HepG2 (cell line): Measurements from ENCODE around the gene DSC2. TPM values are rescaled to one million over a fixed set of nuclear protein-coding genes. Genes with fewer than 3 reads are reported as not detected.

Experiments used
- ATAC-seq: fragments of 200-7000 bp; cut with Tn5 transposase; 3 replicates; pipeline ENCODE4 v1.9.1; 2020; ENCODE audit warnings: mild to moderate bottlenecking, moderate library complexity
- BruUV-seq: library from RNA; stranded (reverse); fragments of 400-500 nt; replicated peaks from 2 replicates; lab custom pipeline; 2021; lab: Mats Ljungman, UMichigan
- CTCF ChIA-PET: fragments of 300-600 bp; formaldehyde crosslinking; extraction: SDS; loops from one replicate; lab custom pipeline; 2021; ENCODE audit warnings: low total read pairs, inconsistent platforms, low intra/inter-chr PET ratio; lab: Yijun Ruan, JAX
- POLR2A ChIA-PET: fragments of 350-600 bp; sonication (Branson Sonifier 250); formaldehyde crosslinking; loops from one replicate; lab custom pipeline; 2020; ENCODE audit warnings: antibody characterized with exemption, inconsistent platforms; lab: Yijun Ruan, JAX
- DNase-seq: peaks from one replicate; pipeline ENCODE4 v3.0.0-alpha.2; 2015; ENCODE audit warnings: low spot score
- FAIRE-seq: peaks from 3 replicates; lab custom pipeline; 2011; peaks lifted over from hg19 to GRCh38; lab: Jason Lieb, UNC
- H2AFZ ChIP-seq: one replicate; pipeline ENCODE4 v1.6.1; 2011; ENCODE audit warnings: low read length, inconsistent platforms
- H3K27ac ChIP-seq: fragments of 300-600 bp; 3 replicates; pipeline ENCODE4 v1.8.0; 2011; ENCODE audit warnings: mixed run types, mild to moderate bottlenecking, mixed read lengths, low read length, inconsistent platforms; ENCODE audit not compliant: insufficient read depth; ENCODE audit errors: extremely low read length
- H3K27me3 ChIP-seq, 2 experiments: fragments of 200-600 bp in 1 of 2; 2 replicates in 1 of 2; 3 replicates in 1 of 2; pipeline versions ENCODE4 v1.6.0 to v1.8.0; 2011; ENCODE audit warnings: low read length in 2 of 2, mild to moderate bottlenecking in 2 of 2, moderate library complexity in 2 of 2, inconsistent platforms in 1 of 2; ENCODE audit not compliant: insufficient read depth in 2 of 2, control insufficient read depth in 1 of 2
- H3K36me3 ChIP-seq, 2 experiments: fragments of 200-600 bp in 1 of 2; replicated peaks in 1 of 2; 2 replicates in 1 of 2; 3 replicates in 1 of 2; pipeline versions ENCODE4 v1.5.1 to v1.8.0; 2011; ENCODE audit warnings: low read length in 2 of 2, inconsistent platforms in 1 of 2; ENCODE audit not compliant: insufficient read depth in 2 of 2, control insufficient read depth in 1 of 2
- H3K4me1 ChIP-seq: 2 replicates; pipeline ENCODE4 v1.5.1; 2012; ENCODE audit warnings: low read length, inconsistent platforms; ENCODE audit not compliant: insufficient read depth
- H3K4me2 ChIP-seq: 2 replicates; pipeline ENCODE4 v1.6.0; 2011; ENCODE audit warnings: low read depth, low read length, inconsistent platforms
- H3K4me3 ChIP-seq, 3 experiments: fragments of 200-600 bp in 1 of 3; sonication (generic), shearing (Covaris generic) in 1 of 3; replicated peaks in 1 of 3; 2 replicates each; pipeline ENCODE4 v1.5.1; 2011 to 2016; ENCODE audit warnings: low read length in 3 of 3, inconsistent platforms in 2 of 3, low read depth in 2 of 3, mild to moderate bottlenecking in 2 of 3, control low read depth in 1 of 3, mixed read lengths in 1 of 3; ENCODE audit not compliant: insufficient read depth in 1 of 3
- H3K79me2 ChIP-seq: one replicate; pipeline ENCODE4 v1.6.1; 2011; ENCODE audit warnings: low read length, inconsistent platforms; ENCODE audit not compliant: insufficient read depth
- H3K9ac ChIP-seq: 2 replicates; pipeline ENCODE4 v1.6.0; 2011; ENCODE audit warnings: mild to moderate bottlenecking, low read depth, low read length, inconsistent platforms; ENCODE audit not compliant: insufficient read depth
- H3K9me3 ChIP-seq: 2 replicates; pipeline ENCODE4 v1.5.1; 2012; ENCODE audit warnings: mild to moderate bottlenecking, low read length
- H4K20me1 ChIP-seq: 2 replicates; pipeline ENCODE4 v1.6.0; 2011; ENCODE audit warnings: inconsistent platforms, mild to moderate bottlenecking, low read length, moderate library complexity; ENCODE audit not compliant: insufficient read depth
- BRF2 ChIP-seq: sonication (generic); formaldehyde crosslinking; IDR thresholded peaks from 2 replicates; pipeline ENCODE4 v1.8.1; 2022; ENCODE audit warnings: mild to moderate bottlenecking, missing genetic modification reagents
- FOXC1 ChIP-seq: sonication (generic); formaldehyde crosslinking; IDR thresholded peaks from 2 replicates; pipeline ENCODE4 v1.8.0; 2022; ENCODE audit warnings: mild to moderate bottlenecking, missing genetic modification reagents, borderline replicate concordance
- JUND ChIP-seq: sonication (generic); formaldehyde crosslinking; IDR thresholded peaks from 2 replicates; pipeline ENCODE4 v1.8.0; 2022; ENCODE audit warnings: mild to moderate bottlenecking, missing genetic modification reagents
- KDM3A ChIP-seq: IDR thresholded peaks from 2 replicates; pipeline ENCODE4 v1.6.1; 2018; ENCODE audit warnings: low read depth, missing compliant biosample characterization
- MLLT10 ChIP-seq: sonication (generic); formaldehyde crosslinking; IDR thresholded peaks from 2 replicates; pipeline ENCODE4 v1.4.0; 2020; ENCODE audit warnings: missing genetic modification reagents
- MYC ChIP-seq: sonication (generic); formaldehyde crosslinking; IDR thresholded peaks from 2 replicates; pipeline ENCODE4 v1.9.0; 2021; ENCODE audit warnings: missing genetic modification reagents, borderline replicate concordance
- NPAS2 ChIP-seq: sonication (generic); formaldehyde crosslinking; IDR thresholded peaks from 2 replicates; pipeline ENCODE4 v1.8.0; 2022; ENCODE audit warnings: mild to moderate bottlenecking, missing genetic modification reagents, borderline replicate concordance
- POGZ ChIP-seq: sonication (generic); formaldehyde crosslinking; IDR thresholded peaks from 2 replicates; pipeline ENCODE4 v1.4.0; 2020; ENCODE audit warnings: mild to moderate bottlenecking, missing genetic modification reagents
- SAFB2 ChIP-seq: sonication (generic); formaldehyde crosslinking; IDR thresholded peaks from 2 replicates; pipeline ENCODE4 v1.5.1; 2020; ENCODE audit warnings: missing genetic modification reagents, low read depth, mild to moderate bottlenecking, borderline replicate concordance
- SIX1 ChIP-seq: sonication (generic); formaldehyde crosslinking; IDR thresholded peaks from 2 replicates; pipeline ENCODE4 v1.4.0; 2020; ENCODE audit warnings: missing genetic modification reagents, borderline replicate concordance
- THRA ChIP-seq: sonication (generic); formaldehyde crosslinking; IDR thresholded peaks from 2 replicates; pipeline ENCODE4 v1.4.0; 2020; ENCODE audit warnings: missing genetic modification reagents, borderline replicate concordance
- ZFP41 ChIP-seq: sonication (generic); formaldehyde crosslinking; IDR thresholded peaks from 2 replicates; pipeline ENCODE4 v1.4.0; 2020; ENCODE audit warnings: mild to moderate bottlenecking, missing genetic modification reagents, borderline replicate concordance
- ZFX ChIP-seq: sonication (generic); formaldehyde crosslinking; IDR thresholded peaks from 2 replicates; pipeline ENCODE4 v1.4.0; 2020; ENCODE audit warnings: mild to moderate bottlenecking, low read depth, missing genetic modification reagents, moderate library complexity
- ZNF10 ChIP-seq: sonication (generic); formaldehyde crosslinking; IDR thresholded peaks from 2 replicates; pipeline ENCODE4 v1.4.0; 2020; ENCODE audit warnings: mild to moderate bottlenecking, low read depth, missing genetic modification reagents, borderline replicate concordance
- ZNF326 ChIP-seq: sonication (generic); formaldehyde crosslinking; IDR thresholded peaks from 2 replicates; pipeline ENCODE4 v1.4.0; 2020; ENCODE audit warnings: missing genetic modification reagents, borderline replicate concordance
- ZNF883 ChIP-seq: sonication (generic); formaldehyde crosslinking; IDR thresholded peaks from 2 replicates; pipeline ENCODE4 v1.5.1; 2020; ENCODE audit warnings: mild to moderate bottlenecking, missing genetic modification reagents; ENCODE audit errors: not compliant biosample characterization
- ZZZ3 ChIP-seq: sonication (generic); formaldehyde crosslinking; IDR thresholded peaks from 2 replicates; pipeline ENCODE4 v1.4.0; 2020; ENCODE audit warnings: missing genetic modification reagents, mild to moderate bottlenecking, borderline replicate concordance
- WGBS: methylation state at CpG from one replicate; pipeline ENCODE4 v1.1.6; 2017; ENCODE audit warnings: low lambda C conversion rate; 5-methylcytosine and 5-hydroxymethylcytosine counted together
- in situ Hi-C: cut with HindIII; loops from 2 replicates; pipeline ENCODE4 v1.10.0; 2017; ENCODE audit warnings: low pct_unique_long_range_greater_than_20kb; ENCODE audit not compliant: extremely low pct_ligation_motif_present
- intact Hi-C: fragments of 100-400 bp; cut with micrococcal nuclease; formaldehyde crosslinking; loops from one replicate; pipeline ENCODE4 v1.10.0; 2022; ENCODE audit not compliant: unreplicated experiment
- polyA plus RNA-seq, 8 experiments: library from polyadenylated mRNA; depleted of rRNA in 3 of 8; stranded (reverse) in 7 of 8; unstranded in 1 of 8; fragments of >200 nt; fragmentation: Illumina TruSeq in 4 of 8; extraction: Trizol in 4 of 8; gene quantifications; 2 replicates each; pipeline versions ENCODE4 v1.2.1 to v1.2.3, GENCODE V29; 2011 to 2016; ENCODE audit warnings: low read depth in 4 of 8, missing spikeins in 1 of 8, mixed read lengths in 1 of 8; ENCODE audit not compliant: insufficient read depth in 1 of 8
- total RNA-seq, 5 experiments: library from RNA; depleted of rRNA; stranded (reverse); fragments of >200 nt; fragmentation: Illumina TruSeq; extraction: Trizol; gene quantifications; 2 replicates each; pipeline ENCODE4 v1.2.3, GENCODE V29; 2016; ENCODE audit warnings: low read depth in 1 of 5
- TF ChIP-seq, protein P1 (sequence below): IDR thresholded peaks from 2 replicates; pipeline ENCODE4 v1.6.1; 2016; ENCODE audit warnings: mild to moderate bottlenecking

Gene DSC2
- total and polyA plus RNA-seq, 2 of the 13 experiments (the other 11 are each of a cell fraction or from before 2014, with no cell fraction given) = 7.2 to 24.9 TPM

GRCh38 chr18:31050635-31051034 lies 51.6 kb downstream of the DSC2 start:
- no peak overlapping the region for H3K4me3 ChIP-seq
- H3K27me3 ChIP-seq = no peaks in the 10 kb centered on the region
- H3K4me2 ChIP-seq = no peak overlapping the region
- H4K20me1 ChIP-seq = no peaks in the 10 kb centered on the region
- H3K9ac ChIP-seq = no peak overlapping the region
- BruUV-seq = no TSS peak
- no peak overlapping the region for H2AFZ ChIP-seq
- intact Hi-C loops = loop anchor here (10.0 kb wide), 1 partner anchor 464 kb away; no protein-coding TSS in a partner anchor
- H3K79me2 ChIP-seq = no peaks in the 10 kb centered on the region
- peaks cover 4% of the 10 kb centered on the region for H3K4me1 ChIP-seq
- in situ Hi-C loops = no loop called here
- no peaks in the 10 kb centered on the region for H3K9me3 ChIP-seq
- H3K27ac ChIP-seq = no peak overlapping the region
- no peaks in the 10 kb centered on the region for H3K36me3 ChIP-seq
- FAIRE-seq = no peak
- CTCF ChIA-PET = no interaction called here
- TF ChIP-seq SAFB2 (CRISPR knock-in tag) (no peak), ZNF326 (CRISPR knock-in tag) (no peak), SIX1 (CRISPR knock-in tag) (no peak), JUND (CRISPR knock-in tag) (no peak), ZFP41 (CRISPR knock-in tag) (no peak), THRA (CRISPR knock-in tag) (no peak), POGZ (no peak), MLLT10 (no peak), MYC (no peak), ZZZ3 (CRISPR knock-in tag) (no peak), ZFX (CRISPR knock-in tag) (no peak), ZNF10 (no peak), NPAS2 (CRISPR knock-in tag) (no peak), ZNF883 (CRISPR knock-in tag) (no peak), KDM3A (CRISPR knock-in tag) (no peak), BRF2 (CRISPR knock-in tag) (no peak), FOXC1 (no peak)
- TF ChIP-seq, protein P1, sequence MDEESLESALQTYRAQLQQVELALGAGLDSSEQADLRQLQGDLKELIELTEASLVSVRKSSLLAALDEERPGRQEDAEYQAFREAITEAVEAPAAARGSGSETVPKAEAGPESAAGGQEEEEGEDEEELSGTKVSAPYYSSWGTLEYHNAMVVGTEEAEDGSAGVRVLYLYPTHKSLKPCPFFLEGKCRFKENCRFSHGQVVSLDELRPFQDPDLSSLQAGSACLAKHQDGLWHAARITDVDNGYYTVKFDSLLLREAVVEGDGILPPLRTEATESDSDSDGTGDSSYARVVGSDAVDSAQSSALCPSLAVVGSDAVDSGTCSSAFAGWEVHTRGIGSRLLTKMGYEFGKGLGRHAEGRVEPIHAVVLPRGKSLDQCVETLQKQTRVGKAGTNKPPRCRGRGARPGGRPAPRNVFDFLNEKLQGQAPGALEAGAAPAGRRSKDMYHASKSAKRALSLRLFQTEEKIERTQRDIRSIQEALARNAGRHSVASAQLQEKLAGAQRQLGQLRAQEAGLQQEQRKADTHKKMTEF (CRISPR knock-in tag) = no peak
- no peak for ATAC-seq
- 0% methylated on average over 3 of the region's 3 CpGs for WGBS
- POLR2A ChIA-PET = no interaction called here
- DNase-seq = no peak
